GM23338 (cell line): ENCODE data around the gene OVCA2. TPM values are rescaled to one million over a fixed set of nuclear protein-coding genes. Genes with fewer than 3 reads are reported as not detected.

Source experiments
- ATAC-seq: fragments of 200-7000 bp; cut with Tn5 transposase; 3 replicates; pipeline ENCODE4 v1.9.1; 2020
- DNase-seq: peaks from one replicate; pipeline ENCODE4 v3.0.0-alpha.2; 2015; ENCODE audit warnings: low spot score
- H2AFZ ChIP-seq: fragments of 200-600 bp; sonication (generic); 2 replicates; pipeline ENCODE4 v1.8.0; 2016; ENCODE audit warnings: antibody characterized with exemption, mild to moderate bottlenecking, moderate library complexity
- H3F3A ChIP-seq: fragments of 200-600 bp; sonication (generic); replicated peaks from 2 replicates; pipeline ENCODE4 v1.8.0; 2017; ENCODE audit warnings: antibody characterized with exemption, mixed run types, low read depth
- H3K27ac ChIP-seq: fragments of 200-600 bp; sonication (generic); 2 replicates; pipeline ENCODE4 v1.6.1; 2016; ENCODE audit warnings: low read depth
- H3K27me3 ChIP-seq: fragments of 200-600 bp; sonication (generic); 2 replicates; pipeline ENCODE4 v1.8.0; 2016; ENCODE audit warnings: mild to moderate bottlenecking, mixed run types, moderate library complexity; ENCODE audit not compliant: insufficient read depth
- H3K36me3 ChIP-seq: fragments of 200-600 bp; sonication (generic); 2 replicates; pipeline ENCODE4 v1.8.0; 2016; ENCODE audit warnings: mild to moderate bottlenecking; ENCODE audit not compliant: insufficient read depth
- H3K4me1 ChIP-seq: fragments of 200-600 bp; sonication (generic); 2 replicates; pipeline ENCODE4 v1.8.0; 2016; ENCODE audit warnings: mild to moderate bottlenecking, moderate library complexity; ENCODE audit not compliant: insufficient read depth
- H3K4me2 ChIP-seq: fragments of 200-600 bp; sonication (generic); 2 replicates; pipeline ENCODE4 v1.7.1; 2017; ENCODE audit warnings: mixed run types
- H3K4me3 ChIP-seq: fragments of 200-600 bp; sonication (generic); 2 replicates; pipeline ENCODE4 v1.6.1; 2016; ENCODE audit warnings: mixed run types
- H3K79me2 ChIP-seq: fragments of 200-600 bp; sonication (generic); replicated peaks from 2 replicates; pipeline ENCODE4 v1.8.0; 2017; ENCODE audit warnings: mild to moderate bottlenecking; ENCODE audit not compliant: insufficient read depth
- H3K9me2 ChIP-seq: fragments of 200-600 bp; sonication (generic); 2 replicates; pipeline ENCODE4 v1.8.0; 2017; ENCODE audit not compliant: insufficient read depth
- H4K20me1 ChIP-seq: fragments of 200-600 bp; sonication (generic); replicated peaks from 2 replicates; pipeline ENCODE4 v1.8.0; 2017; ENCODE audit warnings: mild to moderate bottlenecking; ENCODE audit not compliant: insufficient read depth
- H3K27ac Mint-ChIP-seq: 2 replicates; pipeline ENCODE4 v1.8.0; 2020; ENCODE audit warnings: inconsistent platforms, mild to moderate bottlenecking, moderate library complexity, mixed read lengths
- H3K27me3 Mint-ChIP-seq: 3 replicates; pipeline ENCODE4 v1.8.0; 2022; ENCODE audit warnings: low read depth, mild to moderate bottlenecking, moderate library complexity, mixed read lengths, inconsistent platforms; ENCODE audit not compliant: insufficient read depth, poor library complexity
- H3K36me3 Mint-ChIP-seq: 3 replicates; pipeline ENCODE4 v1.8.0; 2021; ENCODE audit warnings: low read depth, mild to moderate bottlenecking, inconsistent platforms, moderate library complexity, mixed read lengths
- H3K4me1 Mint-ChIP-seq: 3 replicates; pipeline ENCODE4 v1.8.0; 2020; ENCODE audit warnings: mild to moderate bottlenecking, inconsistent platforms, mixed read lengths
- H3K4me3 Mint-ChIP-seq: 3 replicates; pipeline ENCODE4 v1.8.0; 2021; ENCODE audit warnings: moderate library complexity, mild to moderate bottlenecking, inconsistent platforms, mixed read lengths
- H3K9me3 Mint-ChIP-seq: 3 replicates; pipeline ENCODE4 v1.8.0; 2020; ENCODE audit warnings: moderate library complexity, mild to moderate bottlenecking, inconsistent platforms, mixed read lengths
- CREB1 ChIP-seq: fragments of 250-450 bp; sonication (Bioruptor Pico); IDR thresholded peaks from 2 replicates; pipeline ENCODE4 v1.5.0; 2020; ENCODE audit warnings: low read depth, mild to moderate bottlenecking, moderate library complexity
- EZH2 ChIP-seq: fragments of 200-600 bp; sonication (generic); IDR thresholded peaks from one replicate; pipeline ENCODE4 v1.8.0; 2017; ENCODE audit warnings: antibody characterized with exemption, mild to moderate bottlenecking, low read depth; ENCODE audit not compliant: unreplicated experiment
- EZH2phosphoT487 ChIP-seq: fragments of 200-600 bp; sonication (generic); IDR thresholded peaks from one replicate; pipeline ENCODE4 v1.8.1; 2018; ENCODE audit warnings: antibody characterized with exemption; ENCODE audit not compliant: unreplicated experiment
- JUNB ChIP-seq: IDR thresholded peaks from one replicate; pipeline ENCODE4 v1.6.1; 2016; ENCODE audit warnings: antibody characterized with exemption; ENCODE audit not compliant: unreplicated experiment
- NANOG ChIP-seq: IDR thresholded peaks from 2 replicates; pipeline ENCODE4 v1.6.1; 2016; ENCODE audit warnings: antibody characterized with exemption, borderline replicate concordance
- POLR2AphosphoS5 ChIP-seq: IDR thresholded peaks from 2 replicates; pipeline ENCODE4 v1.6.1; 2016; ENCODE audit warnings: antibody characterized with exemption, low read depth
- STAT1 ChIP-seq: IDR thresholded peaks from one replicate; pipeline ENCODE4 v1.6.1; 2016; ENCODE audit warnings: antibody characterized with exemption; ENCODE audit not compliant: unreplicated experiment
- ZNF114 ChIP-seq: fragments of 250-450 bp; sonication (Bioruptor Pico); IDR thresholded peaks from 2 replicates; pipeline ENCODE4 v1.5.0; 2020; ENCODE audit warnings: mild to moderate bottlenecking, moderate library complexity
- ZNF331 ChIP-seq: fragments of 250-450 bp; sonication (Bioruptor Pico); IDR thresholded peaks from 2 replicates; pipeline ENCODE4 v1.5.0; 2020; ENCODE audit warnings: low read depth, mild to moderate bottlenecking, moderate library complexity
- polyA plus RNA-seq: library from polyadenylated mRNA; unstranded; fragments of >200 nt; fragmentation: Nextera tagmentation; extraction: Ambion mirVana; gene quantifications from 2 replicates; pipeline ENCODE4 v1.2.1, GENCODE V29; 2016
- total RNA-seq: library from RNA; depleted of rRNA; stranded (reverse); fragments of >200 nt; shearing (Covaris generic); gene quantifications from 2 replicates; pipeline ENCODE4 v1.2.3, GENCODE V29; 2014
- TF ChIP-seq, protein P1 (sequence below), 2 experiments: fragments of 200-600 bp in 1 of 2; sonication (generic) in 1 of 2; conservative IDR thresholded peaks; 2 replicates each; pipeline versions ENCODE4 v1.5.1 to v1.6.1; 2016 to 2017; ENCODE audit warnings: antibody characterized with exemption in 2 of 2, low read depth in 2 of 2, mild to moderate bottlenecking in 2 of 2, moderate library complexity in 1 of 2
- TF ChIP-seq, protein P2 (sequence below): IDR thresholded peaks from 2 replicates; pipeline ENCODE4 v1.6.1; 2016; ENCODE audit warnings: antibody characterized with exemption
- TF ChIP-seq, protein P3 (sequence below): IDR thresholded peaks from one replicate; pipeline ENCODE4 v1.6.1; 2018; ENCODE audit warnings: antibody characterized with exemption; ENCODE audit not compliant: unreplicated experiment

The OVCA2 gene
- total and polyA plus RNA-seq, 2 experiments from 2014 or later: 15.9 to 21.3 TPM

DNA sequence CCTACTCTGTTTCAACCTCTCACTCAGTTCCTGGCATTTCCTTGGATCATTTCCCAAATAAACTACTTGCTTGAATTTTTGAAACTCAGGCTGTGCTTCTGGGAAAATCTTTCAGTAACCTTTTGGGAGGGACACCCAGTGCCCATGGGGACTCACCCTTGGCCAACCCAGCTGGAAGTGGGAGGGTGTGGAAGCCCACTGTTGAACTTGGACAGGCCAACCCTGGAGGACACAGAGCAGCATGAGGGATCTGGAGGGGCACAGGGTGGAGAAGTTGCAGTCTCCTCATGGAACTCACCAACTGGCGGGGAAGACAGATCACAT is 27.9 kb upstream of the OVCA2 start:
- H3K27ac ChIP-seq: no peak overlapping the region
- TF ChIP-seq, protein P1, sequence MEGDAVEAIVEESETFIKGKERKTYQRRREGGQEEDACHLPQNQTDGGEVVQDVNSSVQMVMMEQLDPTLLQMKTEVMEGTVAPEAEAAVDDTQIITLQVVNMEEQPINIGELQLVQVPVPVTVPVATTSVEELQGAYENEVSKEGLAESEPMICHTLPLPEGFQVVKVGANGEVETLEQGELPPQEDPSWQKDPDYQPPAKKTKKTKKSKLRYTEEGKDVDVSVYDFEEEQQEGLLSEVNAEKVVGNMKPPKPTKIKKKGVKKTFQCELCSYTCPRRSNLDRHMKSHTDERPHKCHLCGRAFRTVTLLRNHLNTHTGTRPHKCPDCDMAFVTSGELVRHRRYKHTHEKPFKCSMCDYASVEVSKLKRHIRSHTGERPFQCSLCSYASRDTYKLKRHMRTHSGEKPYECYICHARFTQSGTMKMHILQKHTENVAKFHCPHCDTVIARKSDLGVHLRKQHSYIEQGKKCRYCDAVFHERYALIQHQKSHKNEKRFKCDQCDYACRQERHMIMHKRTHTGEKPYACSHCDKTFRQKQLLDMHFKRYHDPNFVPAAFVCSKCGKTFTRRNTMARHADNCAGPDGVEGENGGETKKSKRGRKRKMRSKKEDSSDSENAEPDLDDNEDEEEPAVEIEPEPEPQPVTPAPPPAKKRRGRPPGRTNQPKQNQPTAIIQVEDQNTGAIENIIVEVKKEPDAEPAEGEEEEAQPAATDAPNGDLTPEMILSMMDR (conservative IDR thresholded peaks at IDR 0.05; ENCODE audit: low read depth in 2 of 2): no peak
- TF ChIP-seq EZH2phosphoT487 (no peak), EZH2 (no peak), ZNF114 (CRISPR knock-in tag) (no peak), POLR2AphosphoS5 (no peak), NANOG (no peak), STAT1 (no peak)
- no peak overlapping the region for H3K4me2 ChIP-seq
- no peaks in the 10 kb centered on the region for H3K79me2 ChIP-seq
- no peak overlapping the region for H2AFZ ChIP-seq
- no peak for ATAC-seq
- no peaks in the 10 kb centered on the region; the same call in 1 of the 2 replicates for H3F3A ChIP-seq
- H3K27ac Mint-ChIP-seq: no peak overlapping the region
- peaks cover 13% of the 10 kb centered on the region; the same call in 1 of the 2 replicates for H3K4me1 ChIP-seq
- no peak overlapping the region for H3K4me3 Mint-ChIP-seq
- peaks cover 11% of the 10 kb centered on the region; the same call in 1 of the 2 replicates for H3K27me3 ChIP-seq
- no peaks in the 10 kb centered on the region for H3K36me3 ChIP-seq
- no peak for DNase-seq
- H3K4me3 ChIP-seq: no peak overlapping the region
- peaks cover 17% of the 10 kb centered on the region for H3K4me1 Mint-ChIP-seq
- no peaks in the 10 kb centered on the region for H4K20me1 ChIP-seq
- H3K9me3 Mint-ChIP-seq: no peaks in the 10 kb centered on the region; the same call in 2 of the 3 replicates
- H3K9me2 ChIP-seq: no peaks in the 10 kb centered on the region
- peaks cover 36% of the 10 kb centered on the region for H3K27me3 Mint-ChIP-seq
- no peaks in the 10 kb centered on the region for H3K36me3 Mint-ChIP-seq

DNA sequence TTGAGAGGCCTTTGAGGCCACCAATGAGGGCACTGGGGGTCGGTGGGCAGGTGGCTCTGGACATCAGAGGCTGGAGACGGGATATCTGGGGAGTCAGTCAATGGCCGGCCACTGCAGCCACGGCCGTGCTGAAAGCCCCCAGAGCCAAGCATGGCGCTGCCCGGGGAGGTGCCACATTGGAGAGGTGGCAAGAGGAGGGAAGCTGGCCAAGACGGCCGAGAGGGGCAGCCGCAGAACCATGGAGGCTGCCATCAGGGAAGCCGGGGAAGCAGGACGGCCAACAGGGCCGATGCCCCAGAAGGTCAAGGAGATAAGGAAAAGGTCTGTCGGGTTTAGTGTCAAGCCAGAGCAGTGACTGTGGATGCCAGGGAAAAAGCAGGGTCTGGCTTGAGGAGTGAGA is 26.5 kb upstream of the OVCA2 start:
- H3K27me3 Mint-ChIP-seq: peaks cover 44% of the 10 kb centered on the region
- ATAC-seq (no peak), DNase-seq (no peak)
- H2AFZ ChIP-seq: no peak overlapping the region
- H3K9me3 Mint-ChIP-seq: no peaks in the 10 kb centered on the region; the same call in 2 of the 3 replicates
- H4K20me1 ChIP-seq: no peaks in the 10 kb centered on the region
- H3K36me3 ChIP-seq: no peaks in the 10 kb centered on the region
- no peaks in the 10 kb centered on the region for H3K79me2 ChIP-seq
- H3K4me3 ChIP-seq: no peak overlapping the region
- no peaks in the 10 kb centered on the region for H3K36me3 Mint-ChIP-seq
- TF ChIP-seq POLR2AphosphoS5: no peak
- TF ChIP-seq, protein P2, sequence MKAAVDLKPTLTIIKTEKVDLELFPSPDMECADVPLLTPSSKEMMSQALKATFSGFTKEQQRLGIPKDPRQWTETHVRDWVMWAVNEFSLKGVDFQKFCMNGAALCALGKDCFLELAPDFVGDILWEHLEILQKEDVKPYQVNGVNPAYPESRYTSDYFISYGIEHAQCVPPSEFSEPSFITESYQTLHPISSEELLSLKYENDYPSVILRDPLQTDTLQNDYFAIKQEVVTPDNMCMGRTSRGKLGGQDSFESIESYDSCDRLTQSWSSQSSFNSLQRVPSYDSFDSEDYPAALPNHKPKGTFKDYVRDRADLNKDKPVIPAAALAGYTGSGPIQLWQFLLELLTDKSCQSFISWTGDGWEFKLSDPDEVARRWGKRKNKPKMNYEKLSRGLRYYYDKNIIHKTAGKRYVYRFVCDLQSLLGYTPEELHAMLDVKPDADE: no peak
- TF ChIP-seq, protein P1 (conservative IDR thresholded peaks at IDR 0.05; ENCODE audit: low read depth in 2 of 2): no peak
- TF ChIP-seq CREB1 (CRISPR knock-in tag): no peak
- TF ChIP-seq, protein P3, sequence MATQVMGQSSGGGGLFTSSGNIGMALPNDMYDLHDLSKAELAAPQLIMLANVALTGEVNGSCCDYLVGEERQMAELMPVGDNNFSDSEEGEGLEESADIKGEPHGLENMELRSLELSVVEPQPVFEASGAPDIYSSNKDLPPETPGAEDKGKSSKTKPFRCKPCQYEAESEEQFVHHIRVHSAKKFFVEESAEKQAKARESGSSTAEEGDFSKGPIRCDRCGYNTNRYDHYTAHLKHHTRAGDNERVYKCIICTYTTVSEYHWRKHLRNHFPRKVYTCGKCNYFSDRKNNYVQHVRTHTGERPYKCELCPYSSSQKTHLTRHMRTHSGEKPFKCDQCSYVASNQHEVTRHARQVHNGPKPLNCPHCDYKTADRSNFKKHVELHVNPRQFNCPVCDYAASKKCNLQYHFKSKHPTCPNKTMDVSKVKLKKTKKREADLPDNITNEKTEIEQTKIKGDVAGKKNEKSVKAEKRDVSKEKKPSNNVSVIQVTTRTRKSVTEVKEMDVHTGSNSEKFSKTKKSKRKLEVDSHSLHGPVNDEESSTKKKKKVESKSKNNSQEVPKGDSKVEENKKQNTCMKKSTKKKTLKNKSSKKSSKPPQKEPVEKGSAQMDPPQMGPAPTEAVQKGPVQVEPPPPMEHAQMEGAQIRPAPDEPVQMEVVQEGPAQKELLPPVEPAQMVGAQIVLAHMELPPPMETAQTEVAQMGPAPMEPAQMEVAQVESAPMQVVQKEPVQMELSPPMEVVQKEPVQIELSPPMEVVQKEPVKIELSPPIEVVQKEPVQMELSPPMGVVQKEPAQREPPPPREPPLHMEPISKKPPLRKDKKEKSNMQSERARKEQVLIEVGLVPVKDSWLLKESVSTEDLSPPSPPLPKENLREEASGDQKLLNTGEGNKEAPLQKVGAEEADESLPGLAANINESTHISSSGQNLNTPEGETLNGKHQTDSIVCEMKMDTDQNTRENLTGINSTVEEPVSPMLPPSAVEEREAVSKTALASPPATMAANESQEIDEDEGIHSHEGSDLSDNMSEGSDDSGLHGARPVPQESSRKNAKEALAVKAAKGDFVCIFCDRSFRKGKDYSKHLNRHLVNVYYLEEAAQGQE: no peak
- no peak for TF ChIP-seq EZH2
- TF ChIP-seq ZNF331: no peak
- TF ChIP-seq NANOG: no peak
- TF ChIP-seq JUNB: no peak
- peaks cover 17% of the 10 kb centered on the region for H3K4me1 Mint-ChIP-seq
- H3K4me2 ChIP-seq: no peak overlapping the region
- no peaks in the 10 kb centered on the region for H3K9me2 ChIP-seq
- no peaks in the 10 kb centered on the region; the same call in 1 of the 2 replicates for H3F3A ChIP-seq
- no peak overlapping the region for H3K27ac Mint-ChIP-seq
- H3K27me3 ChIP-seq: peaks cover 22% of the 10 kb centered on the region; the same call in 1 of the 2 replicates
- no peak overlapping the region for H3K27ac ChIP-seq
- peaks cover 13% of the 10 kb centered on the region; the same call in 1 of the 2 replicates for H3K4me1 ChIP-seq
- H3K4me3 Mint-ChIP-seq: no peak overlapping the region
